OCI-LY7 (cell line): Measurements from ENCODE around the gene TAF5. TPM values are rescaled to one million over a fixed set of nuclear protein-coding genes. Genes with fewer than 3 reads are reported as not detected.
"Not testable (repeated sequence)": the region's sequence is repeated elsewhere in the genome, so short reads cannot be mapped to it uniquely, and the experiment has no call there.

Source experiments
- BruUV-seq: library from RNA; stranded (reverse); fragments of 400-500 nt; replicated peaks from 2 replicates; lab custom pipeline; 2021; lab: Mats Ljungman, UMichigan
- CTCF ChIA-PET: fragments of 300-600 bp; sonication (Branson Sonifier 250); formaldehyde crosslinking; loops from one replicate; lab custom pipeline; 2022; ENCODE audit warnings: antibody characterized with exemption; ENCODE audit not compliant: unreplicated experiment; lab: Charles Lee
- POLR2A ChIA-PET: fragments of 300-600 bp; sonication (Branson Sonifier 250); formaldehyde crosslinking; loops from one replicate; lab custom pipeline; 2022; ENCODE audit warnings: antibody characterized with exemption; lab: Charles Lee
- DNase-seq: peaks from one replicate; pipeline ENCODE4 v3.0.0-alpha.2; 2015; ENCODE audit warnings: low spot score
- H2AFZ ChIP-seq: fragments of 200-600 bp; sonication (generic), shearing (Covaris generic); 2 replicates; pipeline ENCODE4 v1.6.1; 2014; ENCODE audit warnings: mild to moderate bottlenecking, antibody characterized with exemption, low read length, moderate library complexity
- H3K27ac ChIP-seq: fragments of 200-600 bp; sonication (generic); 2 replicates; pipeline ENCODE4 v1.5.1; 2014; ENCODE audit warnings: mixed run types, low read depth, mild to moderate bottlenecking, moderate library complexity, low read length, inconsistent platforms; ENCODE audit not compliant: poor library complexity, severe bottlenecking
- H3K36me3 ChIP-seq: fragments of 200-600 bp; sonication (generic); 2 replicates; pipeline ENCODE4 v1.6.1; 2014; ENCODE audit warnings: mild to moderate bottlenecking, antibody characterized with exemption, low read length, moderate library complexity, mixed read lengths; ENCODE audit not compliant: insufficient read depth
- H3K4me1 ChIP-seq: fragments of 200-600 bp; sonication (generic); 2 replicates; pipeline ENCODE4 v1.5.1; 2014; ENCODE audit warnings: mild to moderate bottlenecking, low read length; ENCODE audit not compliant: insufficient read depth, poor library complexity, severe bottlenecking
- H3K4me2 ChIP-seq: fragments of 200-600 bp; sonication (generic); 2 replicates; pipeline ENCODE4 v1.6.1; 2014; ENCODE audit warnings: mild to moderate bottlenecking, low read length
- H3K4me3 ChIP-seq: fragments of 200-600 bp; sonication (generic); 2 replicates; pipeline ENCODE4 v1.5.1; 2014; ENCODE audit warnings: mild to moderate bottlenecking, low read depth, low read length; ENCODE audit not compliant: poor library complexity, severe bottlenecking
- H3K79me2 ChIP-seq: fragments of 200-600 bp; sonication (generic); 2 replicates; pipeline ENCODE4 v1.6.1; 2016; ENCODE audit warnings: low read depth, mild to moderate bottlenecking, low read length, moderate library complexity, mixed read lengths; ENCODE audit not compliant: insufficient read depth
- H3K9me2 ChIP-seq: fragments of 200-600 bp; sonication (generic); 2 replicates; pipeline ENCODE4 v1.6.1; 2016; ENCODE audit warnings: mild to moderate bottlenecking, low read length, mixed read lengths; ENCODE audit not compliant: insufficient read depth
- H3K9me3 ChIP-seq: fragments of 200-600 bp; sonication (generic); 2 replicates; pipeline ENCODE4 v1.6.1; 2014; ENCODE audit warnings: mild to moderate bottlenecking, mixed run types, low read length, mixed read lengths
- H4K20me1 ChIP-seq: fragments of 200-600 bp; sonication (generic); 2 replicates; pipeline ENCODE4 v1.6.1; 2014; ENCODE audit warnings: mild to moderate bottlenecking, antibody characterized with exemption, low read length, moderate library complexity, mixed read lengths; ENCODE audit not compliant: insufficient read depth
- CTCF ChIP-seq: fragments of 200-600 bp; sonication (generic); conservative IDR thresholded peaks from 2 replicates; pipeline ENCODE4 v1.5.1; 2014; ENCODE audit warnings: mild to moderate bottlenecking, antibody characterized with exemption, low read length, moderate library complexity, mixed read lengths
- EZH2phosphoT487 ChIP-seq: fragments of 200-600 bp; sonication (generic); IDR thresholded peaks from 2 replicates; pipeline ENCODE4 v1.6.1; 2018; ENCODE audit warnings: low read depth, borderline replicate concordance, mild to moderate bottlenecking, mixed run types, antibody characterized with exemption, low read length, moderate library complexity, mixed read lengths
- intact Hi-C: fragments of 100-400 bp; cut with micrococcal nuclease; formaldehyde crosslinking; loops from one replicate; pipeline ENCODE4 v1.10.0; 2022; ENCODE audit not compliant: unreplicated experiment
- total RNA-seq, 2 experiments: library from RNA; depleted of rRNA in 1 of 2; stranded (reverse); fragments of >200 nt in 1 of 2; shearing (Covaris generic) in 1 of 2; gene quantifications; 2 replicates each; pipeline ENCODE4 v1.2.3, GENCODE V29; 2014 to 2022

Gene TAF5
- total RNA-seq, 2 experiments from 2014 or later = 15.9 to 17.8 TPM

GRCh38 chr10:103353281-103353680, 14.5 kb upstream of the TAF5 start:
- ChIA-PET CTCF (no interaction called here), POLR2A (interaction anchor here (0.5 to 1.4 kb wide), 6 partner anchors 10 to 384 kb away, joined by 3 to 7 read pairs (median 4); no protein-coding TSS in a partner anchor)
- Histone ChIP-seq H3K9me2 (no peaks in the 10 kb centered on the region), H3K36me3 (peaks cover 6% of the 10 kb centered on the region; the same call in 1 of the 2 replicates), H3K27ac (no peak overlapping the region), H4K20me1 (no peaks in the 10 kb centered on the region), H2AFZ (no peak overlapping the region), H3K4me3 (no peak overlapping the region), H3K4me2 (no peak overlapping the region), H3K9me3 (no peaks in the 10 kb centered on the region), H3K79me2 (peaks cover 18% of the 10 kb centered on the region; the same call in 1 of the 2 replicates), H3K4me1 (peaks cover 18% of the 10 kb centered on the region)
- intact Hi-C loops = no loop called here
- TF ChIP-seq EZH2phosphoT487 (no peak), CTCF (peak; percentile 50; the same call in 1 of the 2 replicates)
- DNase-seq = peak; percentile 23
- no TSS peak for BruUV-seq

- H2AFZ ChIP-seq, H4K20me1 ChIP-seq, H3K36me3 ChIP-seq, CTCF ChIA-PET, H3K4me2 ChIP-seq, intact Hi-C loops, POLR2A ChIA-PET, DNase-seq, H3K9me3 ChIP-seq, H3K4me3 ChIP-seq, H3K9me2 ChIP-seq, BruUV-seq, H3K27ac ChIP-seq: not testable (repeated sequence)
- Histone ChIP-seq H3K79me2 (peaks cover 12% of the 10 kb centered on the region; the same call in 1 of the 2 replicates), H3K4me1 (peaks cover 14% of the 10 kb centered on the region)
Observed at GRCh38 chr10:103354567-103354966, 13.2 kb upstream of the TAF5 start.

GRCh38 chr10:103355906-103356599, 11.7 kb upstream of the TAF5 start:
- Histone ChIP-seq H3K36me3 (no peaks in the 10 kb centered on the region), H3K27ac (no peak overlapping the region), H3K4me3 (no peak overlapping the region), H3K4me1 (peaks cover 7% of the 10 kb centered on the region), H3K9me3 (no peaks in the 10 kb centered on the region), H3K4me2 (no peak overlapping the region), H2AFZ (no peak overlapping the region), H3K79me2 (no peaks in the 10 kb centered on the region), H3K9me2 (no peaks in the 10 kb centered on the region), H4K20me1 (no peaks in the 10 kb centered on the region)
- intact Hi-C loops = no loop called here
- TF ChIP-seq EZH2phosphoT487 = no peak
- no peak for TF ChIP-seq CTCF
- CTCF ChIA-PET = no interaction called here
- DNase-seq = no peak
- no TSS peak for BruUV-seq
- POLR2A ChIA-PET = interaction anchor here (0.6 kb wide), 1 partner anchor 538 kb away, joined by 5 read pairs; no protein-coding TSS in a partner anchor

GRCh38 chr10:103359493-103359892, 8.3 kb upstream of the TAF5 start:
- H3K9me2 ChIP-seq, BruUV-seq, H3K27ac ChIP-seq, H3K4me1 ChIP-seq, H3K36me3 ChIP-seq, H4K20me1 ChIP-seq, intact Hi-C loops, H3K4me3 ChIP-seq, H3K9me3 ChIP-seq, H2AFZ ChIP-seq, H3K4me2 ChIP-seq, H3K79me2 ChIP-seq, CTCF ChIA-PET, DNase-seq: not testable (repeated sequence)
- POLR2A ChIA-PET = interaction anchor here (0.7 kb wide), 1 partner anchor 128 kb away, joined by 3 read pairs; no protein-coding TSS in a partner anchor

- H3K79me2 ChIP-seq, intact Hi-C loops, H3K9me3 ChIP-seq, H3K9me2 ChIP-seq, H3K4me3 ChIP-seq, H3K27ac ChIP-seq, H3K4me1 ChIP-seq, H3K4me2 ChIP-seq, DNase-seq, H3K36me3 ChIP-seq, CTCF ChIA-PET, H4K20me1 ChIP-seq, BruUV-seq, H2AFZ ChIP-seq: not testable (repeated sequence)
- POLR2A ChIA-PET = interaction anchor here (0.6 kb wide), 1 partner anchor 29 kb away, joined by 3 read pairs; no protein-coding TSS in a partner anchor
Observed at GRCh38 chr10:103360791-103361190, 7.0 kb upstream of the TAF5 start.
